Activated B cell treated with CpG ODN at 0.5 μM for 24 hours (primary cell): Measurements from ENCODE around the gene PCBD1. TPM values are rescaled to one million over a fixed set of nuclear protein-coding genes. Genes with fewer than 3 reads are reported as not detected.

Experiments
- ATAC-seq: fragments of 200-7000 bp; cut with Tn5 transposase; one replicate; pipeline ENCODE4 v1.10.0; 2021; ENCODE audit warnings: low read depth, mild to moderate bottlenecking, moderate library complexity
- CTCF ChIA-PET: fragments of 350-600 bp; sonication (Branson Sonifier 250); formaldehyde crosslinking; loops from one replicate; lab custom pipeline; 2021; ENCODE audit warnings: antibody characterized with exemption; lab: Charles Lee
- POLR2A ChIA-PET: fragments of 350-600 bp; sonication (Branson Sonifier 250); formaldehyde crosslinking; loops from one replicate; lab custom pipeline; 2021; ENCODE audit warnings: antibody characterized with exemption; lab: Charles Lee
- DNase-seq: peaks from one replicate; pipeline ENCODE4 v3.0.0; 2022
- H3K27ac Mint-ChIP-seq: one replicate; pipeline ENCODE4 v1.8.0; 2020; ENCODE audit warnings: mixed read lengths
- H3K27me3 Mint-ChIP-seq: one replicate; pipeline ENCODE4 v1.8.0; 2021; ENCODE audit warnings: mixed read lengths
- H3K36me3 Mint-ChIP-seq: one replicate; pipeline ENCODE4 v1.8.0; 2021; ENCODE audit warnings: low read depth, mixed read lengths
- H3K4me1 Mint-ChIP-seq: one replicate; pipeline ENCODE4 v1.8.0; 2021; ENCODE audit warnings: mixed read lengths
- H3K4me3 Mint-ChIP-seq: one replicate; pipeline ENCODE4 v1.8.0; 2020; ENCODE audit warnings: mild to moderate bottlenecking, mixed read lengths
- H3K9me3 Mint-ChIP-seq: one replicate; pipeline ENCODE4 v1.8.0; 2020; ENCODE audit warnings: mixed read lengths
- CTCF ChIP-seq: fragments of 200-600 bp; IDR thresholded peaks from one replicate; pipeline ENCODE4 v1.8.0; 2022; ENCODE audit warnings: antibody characterized with exemption, mild to moderate bottlenecking
- intact Hi-C: fragments of 100-400 bp; cut with micrococcal nuclease; formaldehyde crosslinking; loops from one replicate; pipeline ENCODE4 v1.15.1; 2024
- total RNA-seq: library from RNA; stranded (reverse); gene quantifications from 2 replicates; pipeline ENCODE4 v1.2.3, GENCODE V29; 2022

PCBD1 gene
- total RNA-seq, 1 donor from 2014 or later: 37.3 TPM

GRCh38 chr10:70934701-70935100 is 46.3 kb upstream of the PCBD1 start:
- intact Hi-C loops: no loop called here
- Mint-ChIP-seq H3K4me1 (no peaks in the 10 kb centered on the region), H3K9me3 (no peaks in the 10 kb centered on the region), H3K36me3 (no peaks in the 10 kb centered on the region), H3K27ac (no peak overlapping the region), H3K27me3 (peaks cover 8% of the 10 kb centered on the region), H3K4me3 (no peak overlapping the region)
- no peak for DNase-seq
- no peak for ATAC-seq
- no peak for TF ChIP-seq CTCF
- CTCF ChIA-PET: no interaction called here
- POLR2A ChIA-PET: no interaction called here

GRCh38 chr10:70932392-70933196 is 44.2 kb upstream of the PCBD1 start:
- ATAC-seq (no peak), DNase-seq (no peak)
- H3K4me3 Mint-ChIP-seq: no peak overlapping the region
- H3K27ac Mint-ChIP-seq: no peak overlapping the region
- TF ChIP-seq CTCF: no peak
- H3K27me3 Mint-ChIP-seq: peaks cover 7% of the 10 kb centered on the region
- H3K9me3 Mint-ChIP-seq: no peaks in the 10 kb centered on the region
- ChIA-PET CTCF (no interaction called here), POLR2A (no interaction called here)
- no peaks in the 10 kb centered on the region for H3K36me3 Mint-ChIP-seq
- H3K4me1 Mint-ChIP-seq: no peaks in the 10 kb centered on the region
- intact Hi-C loops: no loop called here

GRCh38 chr10:70931168-70931815 is 42.9 kb upstream of the PCBD1 start:
- Mint-ChIP-seq H3K4me3 (no peak overlapping the region), H3K36me3 (no peaks in the 10 kb centered on the region), H3K27me3 (peaks cover 4% of the 10 kb centered on the region), H3K27ac (no peak overlapping the region), H3K4me1 (no peaks in the 10 kb centered on the region), H3K9me3 (no peaks in the 10 kb centered on the region)
- no peak for ATAC-seq
- ChIA-PET CTCF (no interaction called here), POLR2A (no interaction called here)
- intact Hi-C loops: no loop called here
- no peak for TF ChIP-seq CTCF
- DNase-seq: no peak

GRCh38 chr10:70930263-70931000 is 42.1 kb upstream of the PCBD1 start:
- intact Hi-C loops: no loop called here
- Mint-ChIP-seq H3K36me3 (no peaks in the 10 kb centered on the region), H3K4me3 (no peak overlapping the region), H3K27ac (no peak overlapping the region), H3K4me1 (peaks cover 2% of the 10 kb centered on the region), H3K9me3 (no peaks in the 10 kb centered on the region), H3K27me3 (peaks cover 6% of the 10 kb centered on the region)
- CTCF ChIA-PET: no interaction called here
- TF ChIP-seq CTCF: no peak
- POLR2A ChIA-PET: no interaction called here
- DNase-seq: no peak
- ATAC-seq: no peak

GRCh38 chr10:70928140-70928539 is 39.8 kb upstream of the PCBD1 start:
- Mint-ChIP-seq H3K9me3 (no peaks in the 10 kb centered on the region), H3K4me3 (no peak overlapping the region), H3K36me3 (no peaks in the 10 kb centered on the region), H3K4me1 (peaks cover 5% of the 10 kb centered on the region), H3K27me3 (peaks cover 14% of the 10 kb centered on the region), H3K27ac (no peak overlapping the region)
- ChIA-PET POLR2A (no interaction called here), CTCF (no interaction called here)
- DNase-seq: no peak
- TF ChIP-seq CTCF: no peak
- intact Hi-C loops: no loop called here
- no peak for ATAC-seq
